GM18502 (cell line): Measurements from ENCODE around the gene SH3BGRL2.
"Not testable (repeated sequence)": the region's sequence is repeated elsewhere in the genome, so short reads cannot be mapped to it uniquely, and the experiment has no call there.

Experiments
- ATAC-seq: cut with Tn5 transposase; IDR thresholded peaks from one replicate; pipeline ENCODE4 v1.9.1; 2021; ENCODE audit warnings: mild to moderate bottlenecking; ENCODE audit not compliant: unreplicated experiment, poor library complexity

SH3BGRL2 gene

DNA sequence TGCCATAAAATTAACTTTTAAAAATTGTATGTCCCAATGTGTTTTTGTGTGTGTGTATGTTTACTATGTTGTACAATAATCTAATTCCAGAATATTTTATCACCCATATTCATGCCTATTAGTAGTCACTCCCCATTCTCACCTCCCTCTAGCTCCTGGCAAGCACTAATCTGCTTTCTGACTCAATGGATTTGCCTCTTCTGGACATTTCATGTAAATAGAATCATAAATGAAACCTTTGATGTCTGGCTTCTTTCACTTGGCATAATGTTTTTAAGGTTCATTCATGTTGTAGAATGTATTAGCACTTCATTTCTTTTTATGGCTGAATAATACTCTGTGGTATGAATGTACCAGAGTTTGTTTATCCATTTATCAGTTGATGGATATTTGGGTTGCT is 15.4 kb downstream of the SH3BGRL2 start:
- ATAC-seq = no peak

DNA sequence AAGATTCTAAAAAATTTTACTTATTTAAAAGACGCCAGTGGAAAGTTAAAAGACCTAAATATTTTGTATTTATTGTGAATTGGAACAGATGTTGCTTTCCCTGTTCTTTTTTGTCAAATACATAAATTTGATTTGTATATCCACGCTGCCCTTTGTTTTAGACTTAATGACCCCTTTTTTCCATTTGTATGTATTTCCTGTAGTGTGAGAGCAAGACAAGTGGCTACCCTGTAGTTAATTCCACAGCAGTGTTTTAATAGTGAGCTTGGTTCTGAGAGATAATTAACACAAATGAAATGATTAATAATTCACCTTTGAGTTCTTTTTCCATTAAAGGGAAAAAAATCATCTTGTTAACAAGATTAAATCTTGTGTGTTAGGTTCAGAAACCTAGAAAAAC is 16.6 kb downstream of the SH3BGRL2 start:
- ATAC-seq = no peak

DNA sequence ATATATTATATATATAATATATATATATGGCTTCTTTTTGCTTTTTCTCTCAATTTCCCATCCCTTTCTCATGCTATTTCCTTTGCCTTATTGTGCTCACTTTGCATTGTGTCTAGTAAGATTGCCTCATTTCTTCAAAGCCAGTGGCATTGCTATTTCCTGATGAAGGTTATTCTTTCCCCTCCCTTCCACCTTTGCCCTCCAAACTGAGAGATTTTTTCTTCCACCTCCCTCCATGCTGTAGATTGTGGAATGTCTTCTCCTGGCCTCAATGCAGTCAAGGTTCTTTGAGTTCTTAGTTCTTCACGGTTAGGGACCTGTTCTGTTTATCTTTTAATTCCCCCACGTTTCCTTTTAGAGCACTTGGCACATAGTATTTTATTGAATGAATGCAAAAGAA is 17.2 kb downstream of the SH3BGRL2 start:
- no peak for ATAC-seq

DNA sequence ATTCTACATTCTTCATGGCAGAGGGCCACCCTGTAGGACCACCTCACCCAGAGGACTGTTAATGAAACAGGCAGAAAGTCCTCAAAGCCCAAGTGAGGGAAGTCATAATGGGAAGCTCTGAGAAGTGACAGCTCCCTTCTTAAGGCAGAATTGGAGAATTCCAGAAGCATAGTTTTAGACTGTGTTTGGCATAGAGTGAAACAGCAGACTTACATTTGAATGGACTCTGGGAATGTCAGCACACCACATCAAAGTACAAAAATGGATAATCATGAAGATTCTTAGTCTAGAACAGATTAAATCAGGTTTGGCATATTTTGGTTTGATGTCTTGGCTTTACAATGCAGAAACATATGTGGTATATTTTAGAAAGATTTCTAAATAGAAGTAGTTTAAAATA is 17.9 kb downstream of the SH3BGRL2 start:
- ATAC-seq = no peak

DNA sequence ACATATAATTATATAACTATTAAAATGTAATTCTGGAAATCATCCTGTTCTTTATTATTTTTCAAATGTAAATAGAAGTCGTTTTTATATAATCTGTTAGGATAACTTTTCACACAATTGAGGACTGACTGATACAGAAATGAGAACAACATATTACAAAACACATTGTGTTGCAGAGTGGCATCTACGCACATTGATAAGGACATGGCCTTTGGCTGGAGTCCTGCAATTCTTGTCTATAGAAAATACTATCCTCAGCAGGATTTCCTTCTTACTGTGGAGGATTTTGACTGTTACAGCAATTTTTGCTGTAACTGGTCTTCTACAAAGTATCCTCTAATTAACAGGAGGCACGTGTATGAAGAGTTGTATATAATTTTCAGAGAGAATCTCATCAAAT is 19.8 kb downstream of the SH3BGRL2 start:
- no peak for ATAC-seq

GRCh38 chr6:79656134-79656533 is 25.0 kb downstream of the SH3BGRL2 start:
- ATAC-seq = no peak

DNA sequence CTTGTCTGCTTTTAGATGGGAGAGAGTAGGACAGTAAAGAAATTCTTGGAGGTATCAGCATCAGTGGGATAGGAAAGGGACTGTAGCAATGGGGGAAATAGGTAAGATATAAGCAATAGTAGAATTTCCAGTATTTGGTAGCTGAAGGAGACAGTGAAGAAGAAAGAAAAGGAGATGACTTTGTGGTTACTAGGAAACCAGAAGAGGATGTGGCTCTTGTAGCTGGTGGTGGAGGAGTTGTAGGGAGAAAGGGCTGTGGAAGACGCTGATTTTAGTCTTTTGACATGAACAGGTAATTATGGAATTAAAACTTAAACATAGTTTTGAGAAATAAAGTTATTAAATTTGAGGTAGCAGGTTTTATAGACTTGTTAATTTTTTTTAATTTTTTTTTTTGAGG is 26.1 kb downstream of the SH3BGRL2 start:
- no peak for ATAC-seq

DNA sequence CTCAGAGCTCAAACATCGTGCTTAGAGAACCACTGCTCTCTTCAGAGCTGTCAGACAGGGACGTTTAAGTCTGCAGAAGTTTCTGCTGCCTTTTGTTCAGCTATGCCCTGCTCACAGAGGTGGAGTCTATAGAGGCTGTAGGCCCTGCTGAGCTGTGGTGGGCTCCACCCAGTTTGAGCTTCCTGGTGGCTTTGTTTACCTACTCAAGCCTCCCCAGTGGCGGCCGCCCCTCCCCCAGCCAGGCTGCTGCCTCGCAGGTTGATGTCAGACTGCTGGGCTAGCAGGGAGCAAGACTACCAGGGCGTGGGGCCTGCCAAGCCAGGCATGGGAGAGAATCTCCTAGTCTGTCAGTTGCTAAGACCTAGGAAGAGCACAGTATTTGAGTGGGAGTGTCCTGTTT is 32.5 kb downstream of the SH3BGRL2 start:
- not testable (repeated sequence) for ATAC-seq

- ATAC-seq = no peak
Measured at GRCh38 chr6:79665725-79666551, 34.8 kb downstream of the SH3BGRL2 start.

GRCh38 chr6:79666634-79667033 is 35.5 kb downstream of the SH3BGRL2 start:
- ATAC-seq = no peak

DNA sequence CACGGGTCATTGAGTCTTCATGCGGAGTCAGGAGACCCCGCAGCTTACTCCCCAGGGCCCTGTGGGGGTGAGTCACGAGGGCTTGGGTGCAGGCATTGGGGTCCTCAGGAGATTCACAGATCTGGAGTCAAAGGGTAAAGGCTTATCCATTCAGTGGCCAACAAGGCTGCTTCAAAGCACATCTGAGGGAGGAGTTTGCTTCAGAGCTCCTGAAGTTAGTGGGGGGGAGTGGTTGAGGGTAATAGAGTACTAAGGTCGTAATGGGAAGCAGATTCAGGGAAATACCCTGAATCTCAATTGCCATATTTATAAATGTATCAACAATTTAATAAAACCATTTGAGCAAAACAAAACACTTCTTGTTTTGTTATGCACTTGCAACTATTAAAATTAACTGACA is 37.3 kb downstream of the SH3BGRL2 start:
- ATAC-seq = no peak

GRCh38 chr6:79669766-79670165 is 38.6 kb downstream of the SH3BGRL2 start:
- no peak for ATAC-seq

DNA sequence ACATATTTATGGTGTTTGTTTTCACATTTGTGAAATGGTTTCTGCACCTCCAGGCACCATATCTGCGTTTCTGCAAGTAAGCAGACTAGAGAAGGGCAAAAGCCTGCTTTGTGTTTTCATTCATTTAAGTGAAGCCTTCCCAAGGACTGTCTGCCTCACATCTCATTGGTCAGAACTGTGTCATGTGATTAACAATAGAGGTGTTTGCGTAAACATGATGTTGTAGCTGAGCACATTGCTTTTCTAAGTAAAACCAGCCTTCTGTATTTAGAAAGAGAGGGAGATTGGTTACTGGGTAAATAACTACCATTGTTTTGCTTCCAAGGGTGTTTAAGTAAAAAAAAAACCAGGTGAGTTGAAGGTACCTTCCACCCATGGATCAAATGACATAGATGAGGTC is 39.7 kb downstream of the SH3BGRL2 start:
- ATAC-seq = no peak

GRCh38 chr6:79671600-79672266 is 40.6 kb downstream of the SH3BGRL2 start:
- no peak for ATAC-seq

DNA sequence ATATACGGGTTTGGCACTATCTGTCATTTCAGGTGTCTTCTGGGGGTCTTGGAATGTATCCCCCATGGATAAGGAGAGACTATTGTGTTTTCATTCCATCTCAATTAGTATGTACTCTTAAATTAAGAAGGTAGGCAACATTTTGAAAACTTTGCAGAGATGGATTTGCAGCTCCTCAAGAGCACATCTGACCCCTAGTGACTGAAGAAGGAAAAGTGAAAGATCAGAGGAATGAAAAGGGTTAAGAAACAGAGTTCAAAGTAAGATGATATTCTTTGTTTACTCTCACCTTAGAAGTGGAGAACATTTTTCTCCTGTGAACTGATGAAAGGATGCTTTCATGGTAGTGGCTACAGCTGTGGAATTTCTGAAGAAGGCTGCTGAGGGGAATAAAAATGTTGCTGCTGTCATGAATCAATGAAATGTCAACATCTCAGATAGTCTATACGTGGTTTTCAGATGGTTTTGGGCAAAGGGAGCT is 41.5 kb downstream of the SH3BGRL2 start:
- ATAC-seq = no peak

DNA sequence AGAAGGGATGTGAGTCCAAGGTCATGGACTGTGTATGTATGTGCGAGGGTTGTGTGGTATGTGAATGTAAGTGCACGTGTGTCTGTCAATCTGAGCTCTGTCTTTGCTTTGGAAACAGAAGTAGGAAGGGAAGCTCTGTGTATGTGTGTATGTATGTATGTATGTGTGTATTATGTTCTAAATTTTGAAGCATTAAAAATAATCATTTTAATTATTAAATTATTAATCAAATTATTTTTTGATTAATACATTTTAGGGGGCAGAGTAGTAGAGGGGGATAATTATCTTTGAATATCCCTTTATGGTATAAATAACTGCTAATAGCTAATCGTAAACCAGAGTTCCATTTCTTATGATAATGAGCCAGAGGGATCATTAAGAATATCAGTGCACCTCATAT is 42.8 kb downstream of the SH3BGRL2 start:
- no peak for ATAC-seq

GRCh38 chr6:79676785-79677736 is 45.9 kb downstream of the SH3BGRL2 start:
- ATAC-seq = no peak

DNA sequence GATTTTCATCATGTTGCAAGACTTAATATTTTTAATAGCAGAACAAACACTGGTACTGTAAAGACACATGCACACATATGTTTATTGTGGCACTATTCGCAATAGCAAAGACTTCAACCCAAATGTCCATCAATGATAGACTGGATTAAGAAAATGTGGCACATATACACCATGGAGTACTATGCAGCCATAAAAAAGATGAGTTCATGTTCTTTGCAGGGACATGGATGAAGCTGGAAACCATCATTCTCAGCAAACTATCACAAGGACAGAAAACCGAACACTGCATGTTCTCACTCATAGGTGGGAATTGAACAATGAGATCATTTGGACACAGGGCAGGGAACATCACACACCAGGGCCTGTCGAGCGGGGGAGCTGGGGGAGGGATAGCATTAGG is 51.6 kb downstream of the SH3BGRL2 start:
- not testable (repeated sequence) for ATAC-seq

- no peak for ATAC-seq
Measured at GRCh38 chr6:79684876-79685275, 53.7 kb downstream of the SH3BGRL2 start.

- ATAC-seq = no peak
Measured at GRCh38 chr6:79686707-79687309, 55.7 kb downstream of the SH3BGRL2 start.
